ENCODE results near the gene RBMS3. TPM values are rescaled to one million over a fixed set of nuclear protein-coding genes. Genes with fewer than 3 reads are reported as not detected.
"Not testable (repeated sequence)": the region's sequence is repeated elsewhere in the genome, so short reads cannot be mapped to it uniquely, and the experiment has no call there.

RBMS3 gene
- total and polyA plus RNA-seq, 9 donors = 11.6 to 79.2 (median 63.1) TPM

DNA sequence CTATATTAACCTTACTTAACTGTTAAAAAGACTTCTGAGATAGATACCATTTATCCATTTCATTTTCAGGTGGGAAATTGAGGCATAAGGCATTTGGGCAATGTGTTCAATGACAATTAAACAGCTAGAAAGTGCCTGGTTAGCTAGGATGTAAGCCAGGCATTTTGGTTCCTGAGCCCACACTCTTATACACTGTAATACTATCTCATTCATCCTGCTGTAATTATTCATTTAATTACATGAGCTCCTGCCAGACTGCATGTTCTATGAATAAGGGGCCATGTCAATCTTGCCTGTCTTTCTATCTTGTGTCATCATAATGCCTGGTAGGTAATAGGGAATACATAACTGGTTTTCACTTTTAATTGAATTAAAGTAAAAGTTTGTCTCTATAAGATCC, 74.0 kb downstream of the RBMS3 start:
- no peak overlapping the region for H3K4me3 ChIP-seq
- intact Hi-C loops (cut with DNase I) = no loop called here
- H3K27ac ChIP-seq = no peak overlapping the region
- TF ChIP-seq POLR2A (IDR thresholded peaks at IDR 0.05) (no peak), EP300 (IDR thresholded peaks at IDR 0.05) (no peak)
- TF ChIP-seq, protein P1, sequence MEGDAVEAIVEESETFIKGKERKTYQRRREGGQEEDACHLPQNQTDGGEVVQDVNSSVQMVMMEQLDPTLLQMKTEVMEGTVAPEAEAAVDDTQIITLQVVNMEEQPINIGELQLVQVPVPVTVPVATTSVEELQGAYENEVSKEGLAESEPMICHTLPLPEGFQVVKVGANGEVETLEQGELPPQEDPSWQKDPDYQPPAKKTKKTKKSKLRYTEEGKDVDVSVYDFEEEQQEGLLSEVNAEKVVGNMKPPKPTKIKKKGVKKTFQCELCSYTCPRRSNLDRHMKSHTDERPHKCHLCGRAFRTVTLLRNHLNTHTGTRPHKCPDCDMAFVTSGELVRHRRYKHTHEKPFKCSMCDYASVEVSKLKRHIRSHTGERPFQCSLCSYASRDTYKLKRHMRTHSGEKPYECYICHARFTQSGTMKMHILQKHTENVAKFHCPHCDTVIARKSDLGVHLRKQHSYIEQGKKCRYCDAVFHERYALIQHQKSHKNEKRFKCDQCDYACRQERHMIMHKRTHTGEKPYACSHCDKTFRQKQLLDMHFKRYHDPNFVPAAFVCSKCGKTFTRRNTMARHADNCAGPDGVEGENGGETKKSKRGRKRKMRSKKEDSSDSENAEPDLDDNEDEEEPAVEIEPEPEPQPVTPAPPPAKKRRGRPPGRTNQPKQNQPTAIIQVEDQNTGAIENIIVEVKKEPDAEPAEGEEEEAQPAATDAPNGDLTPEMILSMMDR (IDR thresholded peaks at IDR 0.05) = no peak
- DNase-seq = no peak
- no peaks in the 10 kb centered on the region for H3K9me3 ChIP-seq
- H3K4me1 ChIP-seq (ENCODE audit: insufficient read depth) = no peaks in the 10 kb centered on the region
- H3K36me3 ChIP-seq = no peaks in the 10 kb centered on the region
- H3K27me3 ChIP-seq = no peaks in the 10 kb centered on the region

DNA sequence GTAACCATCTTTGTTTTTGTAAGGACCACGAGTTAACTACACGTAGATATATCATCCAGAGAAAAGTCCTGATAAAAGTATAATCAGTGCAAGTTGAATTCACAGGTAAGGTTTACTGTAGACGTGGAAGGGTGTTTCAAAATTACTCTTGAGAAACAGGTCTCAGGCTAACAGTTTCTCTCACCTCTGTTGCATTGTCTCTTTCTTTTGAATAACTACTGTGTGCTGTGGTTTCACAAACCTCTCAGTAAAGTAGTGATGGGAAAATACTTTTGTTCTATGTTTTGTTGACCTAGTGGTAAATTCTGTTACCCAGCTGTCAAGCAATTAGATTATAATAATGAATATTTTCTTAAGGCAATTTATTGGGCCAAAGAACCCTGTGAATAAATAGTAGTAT, 75.2 kb downstream of the RBMS3 start:
- intact Hi-C loops (cut with DNase I) = no loop called here
- no peak overlapping the region for H3K4me3 ChIP-seq
- H3K27ac ChIP-seq = no peak overlapping the region
- H3K27me3 ChIP-seq = no peaks in the 10 kb centered on the region
- H3K36me3 ChIP-seq = no peaks in the 10 kb centered on the region
- H3K9me3 ChIP-seq = no peaks in the 10 kb centered on the region
- H3K4me1 ChIP-seq (ENCODE audit: insufficient read depth) = no peaks in the 10 kb centered on the region
- DNase-seq = no peak
- WGBS, 3 donors = 73% methylated on average over 3 of the region's 3 CpGs
- TF ChIP-seq, protein P1 (IDR thresholded peaks at IDR 0.05) = no peak
- no peak for TF ChIP-seq POLR2A (IDR thresholded peaks at IDR 0.05)
- no peak for TF ChIP-seq EP300 (IDR thresholded peaks at IDR 0.05)

DNA sequence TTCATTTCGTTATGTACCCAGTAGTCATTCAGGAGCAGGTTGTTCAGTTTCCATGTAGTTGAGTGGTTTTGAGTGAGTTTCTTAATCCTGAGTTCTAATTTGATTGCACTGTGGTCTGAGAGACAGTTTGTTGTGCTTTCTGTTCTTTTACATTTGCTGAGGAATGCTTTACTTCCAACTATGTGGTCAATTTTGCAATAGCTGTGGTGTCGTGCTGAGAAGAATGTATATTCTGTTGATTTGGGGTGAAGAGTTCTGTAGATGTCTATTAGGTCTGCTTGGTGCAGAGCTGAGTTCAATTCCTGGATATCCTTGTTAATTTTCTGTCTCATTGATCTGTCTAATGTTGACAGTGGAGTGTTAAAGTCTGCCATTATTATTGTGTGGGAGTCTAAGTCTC, 79.4 kb downstream of the RBMS3 start:
- intact Hi-C loops (cut with DNase I); H3K4me3 ChIP-seq; H3K9me3 ChIP-seq; DNase-seq; H3K27ac ChIP-seq; H3K4me1 ChIP-seq (ENCODE audit: insufficient read depth); H3K27me3 ChIP-seq; H3K36me3 ChIP-seq: not testable (repeated sequence)
- WGBS, 3 donors = 90 to 95% (median 91%) methylated on average over 2 of the region's 2 CpGs

DNA sequence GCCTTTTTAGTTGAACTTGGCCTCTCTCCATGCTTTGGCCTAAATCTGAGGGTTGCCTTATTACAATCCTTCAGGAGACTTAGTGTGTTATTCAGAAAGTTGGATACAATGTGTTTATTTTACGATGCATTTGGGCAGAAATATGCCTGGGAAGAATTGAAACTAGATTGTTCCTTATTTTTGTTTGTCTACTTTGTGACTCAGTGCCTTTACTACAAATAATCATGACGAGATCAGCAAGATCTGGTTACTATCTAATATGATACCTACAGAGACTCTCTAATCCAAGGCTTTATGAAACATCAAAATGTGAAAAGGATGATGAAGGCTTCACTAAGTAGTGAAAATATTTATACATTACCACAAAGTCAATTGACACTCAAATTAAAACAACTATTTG, 82.2 kb downstream of the RBMS3 start:
- DNase-seq = no peak
- H3K4me1 ChIP-seq (ENCODE audit: insufficient read depth) = no peaks in the 10 kb centered on the region
- no peaks in the 10 kb centered on the region for H3K9me3 ChIP-seq
- WGBS, 3 donors = 87 to 90% (median 87%) methylated on average over 2 of the region's 2 CpGs
- no peaks in the 10 kb centered on the region for H3K36me3 ChIP-seq
- TF ChIP-seq POLR2A (IDR thresholded peaks at IDR 0.05) (no peak), EP300 (IDR thresholded peaks at IDR 0.05) (no peak)
- TF ChIP-seq, protein P1 (IDR thresholded peaks at IDR 0.05) = no peak
- intact Hi-C loops (cut with DNase I) = no loop called here
- no peaks in the 10 kb centered on the region for H3K27me3 ChIP-seq
- H3K4me3 ChIP-seq = no peak overlapping the region
- H3K27ac ChIP-seq = no peak overlapping the region

DNA sequence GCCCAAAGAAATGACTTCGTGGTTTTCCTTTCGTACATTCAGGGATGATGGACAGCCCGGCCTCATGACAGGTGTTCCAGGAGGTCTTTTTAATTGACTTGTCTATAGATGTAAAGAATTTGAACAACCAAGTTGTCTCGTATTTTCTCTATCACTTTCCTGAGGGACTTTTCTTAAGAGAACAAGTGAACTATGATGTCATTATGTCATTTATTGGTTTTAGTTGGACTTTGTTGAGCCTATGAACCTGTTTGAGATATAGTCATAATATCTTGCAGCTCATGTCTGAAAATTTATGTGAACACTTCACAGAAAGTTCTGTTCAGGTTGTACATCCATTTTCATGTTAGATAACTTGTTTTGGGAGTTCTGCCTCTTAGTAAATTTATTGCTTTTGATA, 89.2 kb downstream of the RBMS3 start:
- TF ChIP-seq, protein P1 (IDR thresholded peaks at IDR 0.05) = no peak
- no peak for TF ChIP-seq POLR2A (IDR thresholded peaks at IDR 0.05)
- TF ChIP-seq EP300 (IDR thresholded peaks at IDR 0.05) = no peak
- peaks cover 6% of the 10 kb centered on the region for H3K4me1 ChIP-seq (ENCODE audit: insufficient read depth)
- H3K4me3 ChIP-seq = no peak overlapping the region
- no peak overlapping the region for H3K27ac ChIP-seq
- H3K9me3 ChIP-seq = no peaks in the 10 kb centered on the region
- no peaks in the 10 kb centered on the region for H3K36me3 ChIP-seq
- intact Hi-C loops (cut with DNase I) = no loop called here
- 61 to 81% (median 77%) methylated on average over 4 of the region's 4 CpGs for WGBS, 3 donors
- H3K27me3 ChIP-seq = no peaks in the 10 kb centered on the region
- DNase-seq = no peak
